ENCODE results near the gene KLK14.

Gene KLK14

DNA sequence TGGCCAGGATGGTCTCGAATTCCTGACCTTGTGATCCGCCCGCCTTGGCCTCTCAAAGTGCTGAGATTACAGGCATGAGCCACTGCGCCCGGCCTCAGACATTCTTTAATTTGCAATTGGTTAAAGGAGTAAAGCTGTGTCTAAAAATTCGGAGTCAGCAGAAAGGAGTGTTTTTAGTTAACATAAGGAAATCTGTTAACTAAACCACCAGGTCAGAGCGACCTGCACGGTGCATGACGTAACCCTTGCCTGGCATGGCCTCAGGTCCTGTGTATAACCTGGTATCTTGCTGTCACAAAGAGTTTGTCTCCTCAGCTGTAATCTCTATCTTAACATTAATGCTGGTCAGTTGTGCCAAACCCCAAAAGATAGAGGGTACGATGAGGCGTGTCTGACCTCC is 38.4 kb downstream of the KLK14 start:
- DNase-seq (ENCODE audit: low spot score) = no peak

DNA sequence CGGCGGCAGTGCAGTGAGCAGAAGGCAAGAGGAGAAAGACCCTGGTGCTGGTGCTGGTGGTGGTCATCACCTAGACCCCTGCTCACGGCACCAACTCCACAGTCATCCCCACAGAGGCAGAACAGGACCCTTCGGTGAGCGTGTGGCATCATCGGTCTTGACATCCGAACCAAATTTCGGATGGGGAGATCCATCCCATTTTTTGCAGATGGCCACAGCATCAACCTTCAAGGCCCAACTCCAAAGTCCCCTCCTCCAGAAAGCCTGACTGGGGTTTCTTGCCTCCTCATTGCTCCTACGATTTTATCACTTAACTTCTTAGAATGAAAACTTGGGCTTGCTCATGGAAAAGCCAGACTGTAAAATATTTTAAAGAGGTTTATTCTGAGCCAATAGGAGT is 39.2 kb downstream of the KLK14 start:
- no peak for DNase-seq (ENCODE audit: low spot score)

DNA sequence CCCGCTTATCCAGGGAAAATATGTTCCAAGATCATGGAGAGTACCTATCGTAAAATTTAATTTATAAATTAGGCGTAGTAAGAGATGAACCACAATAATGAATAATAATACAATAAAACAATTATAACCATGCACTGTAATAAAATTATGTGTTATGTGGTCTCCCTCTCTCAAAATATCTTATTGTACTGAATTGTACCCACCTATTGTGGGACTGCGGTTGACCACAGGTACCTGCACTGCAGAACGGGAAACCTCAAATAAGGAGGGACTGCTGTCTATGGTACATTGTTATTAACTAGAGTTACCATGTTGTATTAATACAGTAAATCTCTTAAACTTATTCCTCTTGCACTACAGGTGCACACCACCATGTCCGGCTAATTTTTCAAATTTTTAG is 42.5 kb downstream of the KLK14 start:
- DNase-seq (ENCODE audit: low spot score) = no peak

DNA sequence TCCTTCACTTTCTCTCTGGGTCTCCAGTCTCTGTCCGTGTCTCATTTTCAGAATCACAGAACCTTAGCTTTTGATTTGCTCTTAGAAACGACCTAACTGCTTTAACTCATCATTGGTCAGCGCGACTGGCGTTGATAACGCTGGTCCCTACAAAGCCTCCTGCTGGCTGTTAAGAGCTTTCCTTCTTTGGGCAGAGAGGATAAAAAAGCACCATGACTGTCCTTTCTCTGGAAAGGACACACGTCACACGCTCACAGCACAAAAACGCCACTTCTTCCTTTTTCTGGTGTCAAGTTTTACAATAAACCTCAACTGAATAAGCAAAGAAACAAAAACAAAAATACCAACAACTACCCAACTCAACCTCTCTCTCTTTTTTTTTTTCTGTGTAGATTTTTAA is 46.2 kb downstream of the KLK14 start:
- no peak for DNase-seq (ENCODE audit: low spot score)

DNA sequence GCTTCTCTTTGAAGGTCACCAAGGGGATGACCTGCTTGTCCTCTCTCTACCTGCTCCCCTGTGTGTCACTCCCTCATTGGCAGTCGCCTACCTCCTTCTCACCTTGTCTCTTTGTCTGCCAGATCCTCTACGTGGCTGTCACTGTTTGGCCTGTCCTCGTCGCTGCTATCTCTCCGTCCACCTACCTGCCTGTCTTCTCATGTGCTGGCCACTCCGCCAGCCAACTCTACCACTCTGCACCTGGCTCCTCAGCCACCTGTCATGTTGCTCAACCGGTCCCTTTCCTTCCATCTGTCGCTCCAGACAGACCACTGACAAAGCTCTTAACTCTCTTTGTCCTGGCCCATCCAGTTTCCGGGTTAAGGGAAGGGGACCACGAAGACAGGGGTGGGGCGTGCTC is 48.0 kb downstream of the KLK14 start, which contains the start of gene KLK12:
KLK12 (minus strand) TSS at position 299 of the 400 bp plus-strand sequence. CDS start 381 bp downstream, outside the sequence.
- no peak for DNase-seq (ENCODE audit: low spot score)

DNA sequence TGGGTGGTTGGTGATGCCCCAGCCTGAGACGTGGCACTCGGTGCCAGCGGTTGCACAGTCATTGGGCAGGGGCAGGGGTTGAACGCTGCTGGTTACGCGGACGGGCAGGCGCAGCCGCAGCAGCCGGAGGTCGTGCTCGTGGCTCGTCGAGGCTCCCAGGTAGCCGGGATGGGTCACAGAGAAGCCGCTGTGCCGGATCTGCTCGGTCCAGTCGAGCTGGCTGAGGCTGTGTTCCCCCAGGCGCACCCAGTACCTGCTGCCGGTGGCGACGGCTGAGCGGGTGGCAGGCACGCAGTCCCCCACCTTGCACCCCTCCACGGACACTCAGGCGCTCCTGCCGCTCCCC is 50.8 kb downstream of the KLK14 start:
- no peak for DNase-seq (ENCODE audit: low spot score)

DNA sequence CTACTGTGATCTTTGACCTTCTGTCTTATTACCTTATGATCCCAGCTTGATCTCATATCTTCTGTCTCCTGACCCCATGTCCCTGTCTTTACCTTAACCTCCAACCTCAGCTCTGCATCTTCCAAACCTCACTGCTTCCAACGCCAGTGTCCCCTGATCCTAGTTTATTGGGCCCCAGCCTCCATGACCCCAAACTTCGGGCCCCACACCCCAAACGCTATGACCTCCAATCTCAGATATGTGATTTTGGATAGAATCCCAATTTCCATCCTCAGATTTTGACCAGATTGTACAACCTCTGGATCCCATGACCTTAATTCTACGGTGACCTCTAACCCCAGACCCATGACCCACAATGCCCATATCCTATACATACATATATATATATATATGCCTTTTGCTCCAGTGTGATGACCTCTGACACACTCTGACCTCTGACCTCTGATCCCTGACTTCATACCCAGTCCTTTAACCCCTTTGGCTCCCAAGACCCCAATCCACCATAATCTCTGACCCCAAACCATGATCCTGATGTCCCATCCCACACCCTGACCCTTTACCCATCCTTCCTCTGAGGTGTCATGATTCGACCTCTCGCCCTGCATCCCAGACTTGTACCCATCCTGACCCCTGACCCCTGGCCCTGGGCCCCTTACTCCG is 51.3 kb downstream of the KLK14 start:
- no peak for DNase-seq (ENCODE audit: low spot score)

DNA sequence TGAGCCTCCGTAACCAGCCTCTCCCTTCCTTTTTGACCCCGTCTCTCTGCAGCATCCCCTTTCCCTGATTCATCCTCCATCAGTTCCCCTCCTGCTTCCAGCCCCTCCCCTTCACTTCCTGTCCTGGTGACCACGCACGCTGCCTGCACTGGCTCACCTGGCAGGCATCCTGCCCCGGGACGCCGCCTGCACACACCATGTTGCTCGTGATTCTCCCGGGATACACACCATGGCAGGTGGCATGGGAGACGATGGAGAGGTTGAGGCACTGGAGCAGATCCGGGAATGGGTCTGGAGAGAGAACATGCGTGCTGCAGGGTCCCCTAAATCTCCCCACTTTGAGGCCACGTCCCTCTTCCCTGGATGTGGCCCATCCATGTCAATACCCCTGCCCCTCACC is 52.1 kb downstream of the KLK14 start:
- no peak for DNase-seq (ENCODE audit: low spot score)

DNA sequence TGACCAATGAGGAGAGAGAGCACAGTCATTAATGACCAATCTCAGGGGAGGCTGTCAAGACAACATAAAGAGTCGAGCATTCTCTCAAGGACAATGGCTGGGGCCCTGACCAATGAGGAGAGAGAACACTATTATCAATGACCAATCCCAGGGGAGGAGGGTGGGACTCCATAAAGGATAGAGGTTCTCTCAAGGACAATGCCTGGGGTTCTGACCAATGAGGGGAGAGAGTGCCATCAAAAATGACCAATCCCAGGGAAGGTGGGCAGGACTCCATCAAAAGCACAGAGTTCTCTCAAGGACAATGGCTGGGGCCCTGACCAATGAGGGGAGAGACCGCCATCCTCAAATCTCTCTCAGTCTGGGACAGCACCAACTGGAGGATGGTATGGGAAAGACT is 53.0 kb downstream of the KLK14 start:
- no peak for DNase-seq (ENCODE audit: low spot score)

Measured in CD4-positive, alpha-beta T cell treated with Interleukin-2 at 100 ng/mL for 4 hours (primary cell).